HT-29 (cell line): ENCODE results near the gene HCRTR2. TPM values are rescaled to one million over a fixed set of nuclear protein-coding genes. Genes with fewer than 3 reads are reported as not detected.
"Not testable (repeated sequence)": the region's sequence is repeated elsewhere in the genome, so short reads cannot be mapped to it uniquely, and the experiment has no call there.

Experiments
- DNase-seq: peaks from one replicate; pipeline ENCODE4 v3.0.0-alpha.2; 2015; ENCODE audit warnings: low spot score
- total RNA-seq: library from RNA; depleted of rRNA; stranded (reverse); fragments of >200 nt; shearing (Covaris generic); gene quantifications from 2 replicates; pipeline ENCODE4 v1.2.3, GENCODE V29; 2014; rRNA removed

HCRTR2 gene
- not detected in 2 replicates for total RNA-seq

DNA sequence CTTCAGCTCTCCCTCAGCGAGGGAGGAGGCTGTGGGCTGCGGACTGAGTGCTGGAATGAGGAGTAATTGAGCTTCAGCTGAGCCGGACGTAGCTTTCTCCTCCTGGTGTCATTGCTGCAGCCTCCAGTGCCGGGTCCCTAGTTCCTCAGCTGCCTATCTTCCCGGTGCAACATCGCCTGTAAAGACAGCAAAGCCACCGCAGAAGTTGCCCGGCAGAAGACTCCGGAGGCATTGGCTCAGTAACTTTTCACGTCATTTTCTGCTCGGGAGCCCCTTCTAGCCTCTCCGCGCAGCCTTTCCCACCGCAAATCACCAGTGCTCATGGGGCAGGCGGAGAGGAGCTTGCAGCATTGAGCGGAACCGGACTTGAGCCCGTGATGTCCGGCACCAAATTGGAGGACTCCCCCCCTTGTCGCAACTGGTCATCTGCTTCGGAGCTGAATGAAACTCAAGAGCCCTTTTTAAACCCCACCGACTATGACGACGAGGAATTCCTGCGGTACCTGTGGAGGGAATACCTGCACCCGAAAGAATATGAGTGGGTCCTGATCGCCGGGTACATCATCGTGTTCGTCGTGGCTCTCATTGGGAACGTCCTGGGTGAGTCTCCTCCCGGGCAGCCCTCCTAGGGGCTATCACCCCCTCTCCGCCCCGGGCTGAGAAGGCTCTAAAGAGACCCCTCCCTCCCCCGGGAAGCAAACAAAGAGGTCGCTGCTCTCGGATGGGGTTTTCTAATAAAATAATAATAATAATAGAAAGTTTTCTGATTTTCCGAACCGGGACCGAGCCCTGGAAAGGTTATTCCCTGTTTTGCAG, at the start of gene HCRTR2:
HCRTR2 (plus strand) TSS at position 305 of the 816 bp plus-strand sequence; CDS start at position 378, 73 bp downstream.
- no peak for DNase-seq

DNA sequence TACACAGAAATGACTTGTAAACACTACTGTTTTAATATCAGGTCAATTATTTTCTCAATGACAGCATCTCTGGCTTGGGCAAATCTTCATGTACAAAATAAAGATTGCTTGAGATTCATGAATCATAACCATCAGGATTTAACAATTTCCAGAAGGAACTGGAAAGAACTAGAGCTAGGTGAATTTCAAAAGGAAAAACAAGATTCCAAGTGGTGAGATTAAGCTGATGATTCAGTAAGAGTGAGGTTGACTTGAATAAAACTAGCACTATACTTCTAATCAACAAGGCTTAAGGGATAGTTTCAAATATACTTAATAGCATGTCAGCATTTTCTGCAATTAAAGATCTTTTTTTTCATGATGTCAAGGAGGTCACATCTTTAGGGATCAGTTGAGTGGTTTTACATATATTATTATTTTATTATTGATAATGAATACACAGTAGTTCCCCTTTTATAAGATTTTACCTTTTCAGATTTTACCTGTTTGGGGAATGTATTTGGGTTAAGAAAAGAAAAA, 43.5 kb upstream of the HCRTR2 start:
- no peak for DNase-seq

DNA sequence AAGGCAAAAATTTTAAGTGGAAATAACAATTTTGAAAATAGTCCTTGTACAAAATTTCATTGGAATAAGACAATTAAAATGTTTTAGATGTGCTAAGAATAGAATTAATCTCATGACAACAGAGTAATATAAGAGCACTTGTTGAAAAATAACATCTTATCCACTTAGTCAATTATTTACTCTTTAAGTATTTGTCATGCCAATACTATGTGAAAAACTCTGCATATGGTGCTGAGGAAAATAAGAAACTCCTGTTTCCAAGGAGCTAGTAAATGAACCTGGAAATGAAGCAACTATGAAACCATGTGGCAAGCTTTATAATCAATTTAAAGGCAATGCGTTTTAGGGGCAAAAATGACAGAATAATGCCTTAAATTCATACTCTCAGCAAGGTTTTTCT, 42.7 kb upstream of the HCRTR2 start:
- no peak for DNase-seq

DNA sequence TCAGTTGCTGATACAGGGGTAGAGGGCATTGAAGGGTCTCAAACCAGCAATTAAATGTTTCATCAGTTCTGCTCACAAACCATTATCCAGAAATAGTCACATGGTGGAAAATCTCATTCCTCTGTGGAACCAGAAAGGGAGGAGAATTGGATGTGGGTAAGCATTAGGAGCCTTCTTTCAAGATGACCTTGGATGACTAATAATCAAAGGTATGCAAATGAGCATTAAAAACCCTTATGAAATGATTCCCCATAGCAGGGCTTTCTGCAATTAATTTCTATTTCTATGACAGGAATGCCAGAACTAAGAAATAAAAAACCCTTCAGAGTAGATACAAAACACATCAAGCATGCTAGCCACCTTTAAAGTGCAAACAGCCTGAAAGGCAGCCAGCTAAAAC, 37.4 kb upstream of the HCRTR2 start:
- DNase-seq: no peak

GRCh38 chr6:55137929-55138693, 36.2 kb upstream of the HCRTR2 start:
- DNase-seq: no peak

DNA sequence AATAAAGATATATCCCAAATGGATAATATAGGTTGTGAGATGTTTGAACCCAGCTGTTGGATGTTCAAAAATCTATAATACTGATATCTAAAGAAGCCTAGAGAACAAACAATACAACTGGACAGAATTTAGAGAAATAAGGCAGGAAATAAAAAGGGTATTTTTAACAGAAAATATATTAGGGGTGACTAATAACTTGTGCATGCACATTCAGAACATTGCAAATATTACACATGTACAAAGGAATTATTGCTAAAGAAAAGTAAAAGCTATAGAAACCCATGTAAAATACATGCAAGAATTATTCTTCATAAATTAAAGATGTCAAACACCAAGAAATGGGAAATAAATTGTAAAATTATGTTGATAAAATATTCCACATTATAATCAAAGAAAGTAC, 32.7 kb upstream of the HCRTR2 start:
- no peak for DNase-seq

DNA sequence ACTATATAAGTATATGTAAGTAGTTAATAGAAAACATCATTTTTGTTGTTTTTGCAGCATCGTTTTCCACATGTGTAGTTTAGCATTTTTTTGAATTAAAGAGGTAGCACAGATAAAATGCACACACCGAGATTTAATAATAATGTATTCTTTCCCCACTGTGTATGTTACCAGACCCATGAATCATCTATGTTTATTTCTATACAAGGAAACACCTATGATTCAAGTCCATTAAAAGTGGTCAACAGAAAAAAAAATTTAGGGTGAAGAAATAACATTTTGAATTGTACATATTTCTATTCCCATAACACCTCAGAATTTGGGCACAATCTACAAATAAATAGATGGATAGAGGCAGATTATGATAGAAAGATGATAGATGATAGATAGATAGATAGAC, 31.7 kb upstream of the HCRTR2 start:
- no peak for DNase-seq

- DNase-seq: no peak
Observed at GRCh38 chr6:55153284-55153683, 21.0 kb upstream of the HCRTR2 start.

GRCh38 chr6:55158784-55159183, 15.5 kb upstream of the HCRTR2 start:
- not testable (repeated sequence) for DNase-seq

GRCh38 chr6:55167860-55168259, 6.5 kb upstream of the HCRTR2 start:
- no peak for DNase-seq

- DNase-seq: no peak
Observed at GRCh38 chr6:55175078-55176049, 1.0 kb downstream of the HCRTR2 start.

DNA sequence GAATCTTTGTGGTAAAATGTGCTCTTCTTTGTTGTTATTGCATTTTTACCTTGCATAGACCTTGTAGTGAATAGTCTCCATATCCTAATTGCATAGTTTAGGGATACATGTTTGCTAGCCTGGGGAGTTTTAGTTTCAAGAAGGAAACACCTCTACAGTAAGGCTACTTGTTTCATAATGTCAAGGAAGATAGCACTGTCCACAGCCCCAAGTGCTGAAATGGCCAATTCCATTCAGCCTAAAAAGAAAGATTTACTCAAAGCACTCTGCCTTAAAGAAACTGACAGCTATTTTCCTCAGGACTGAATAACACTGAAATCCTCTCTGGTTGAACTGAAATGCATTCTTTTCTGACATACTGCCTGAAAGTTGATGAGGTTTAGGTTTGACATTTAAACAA, 2.6 kb downstream of the HCRTR2 start:
- DNase-seq: peak; percentile 6

DNA sequence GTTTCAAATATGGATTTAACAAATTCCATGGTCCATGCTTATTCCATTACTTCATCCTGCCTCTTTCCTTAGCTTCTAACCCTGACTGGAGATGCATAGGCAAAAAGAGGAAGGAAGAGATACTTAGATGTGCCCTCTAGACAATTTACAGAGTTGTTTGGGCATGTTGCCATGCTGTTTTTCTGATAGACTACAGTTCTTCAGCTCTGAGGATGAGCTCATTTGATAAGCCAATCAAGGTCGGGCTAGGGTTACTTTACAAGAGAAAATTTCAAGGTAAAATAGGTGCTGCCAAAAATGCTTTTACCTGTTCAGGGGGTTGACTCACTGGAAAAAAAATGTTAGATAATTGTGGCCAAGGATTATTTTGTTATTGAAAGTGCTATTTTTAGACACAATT, 5.9 kb downstream of the HCRTR2 start:
- no peak for DNase-seq

- no peak for DNase-seq
Observed at GRCh38 chr6:55182016-55182650, 7.8 kb downstream of the HCRTR2 start.

GRCh38 chr6:55184782-55185530, 10.6 kb downstream of the HCRTR2 start:
- DNase-seq: no peak

DNA sequence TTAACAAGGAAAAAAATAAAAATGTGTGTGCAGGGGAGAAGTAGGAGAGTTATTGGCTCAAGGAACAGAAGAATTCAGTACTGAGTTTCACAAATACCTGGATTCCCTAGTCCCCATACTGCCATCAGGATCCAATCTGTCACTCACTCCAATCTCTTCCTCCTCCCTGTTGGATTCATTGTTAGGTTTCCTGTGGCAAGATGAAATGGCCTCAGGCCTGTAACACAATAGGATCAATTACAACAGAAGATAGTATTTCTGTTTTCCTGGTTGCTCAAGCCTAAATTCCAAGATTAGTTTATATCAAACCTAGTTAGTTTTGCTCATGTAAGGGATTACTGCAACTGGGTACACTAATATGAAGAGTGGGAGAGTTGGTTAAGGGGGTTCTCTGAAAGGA, 24.4 kb downstream of the HCRTR2 start:
- DNase-seq: no peak

DNA sequence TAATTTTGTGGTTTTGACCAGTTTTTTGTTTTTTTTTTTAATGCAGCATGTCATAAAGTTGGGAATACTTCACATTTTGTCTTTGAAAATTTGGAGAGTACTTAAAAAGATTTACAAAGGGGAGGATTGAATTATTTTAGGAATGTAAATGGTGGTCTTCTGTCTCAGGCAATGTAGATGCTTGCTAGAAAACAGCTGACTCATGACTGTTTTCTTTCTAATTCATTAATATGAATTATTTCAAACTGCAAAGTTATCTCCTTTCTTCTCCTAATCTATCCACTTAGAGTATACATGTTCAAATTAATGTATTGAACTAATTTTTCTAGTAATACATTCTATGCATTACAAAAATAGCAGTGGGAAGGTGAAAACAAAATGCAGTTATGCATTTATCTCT, 24.9 kb downstream of the HCRTR2 start:
- DNase-seq: no peak

- no peak for DNase-seq
Observed at GRCh38 chr6:55208478-55209458, 34.5 kb downstream of the HCRTR2 start.

DNA sequence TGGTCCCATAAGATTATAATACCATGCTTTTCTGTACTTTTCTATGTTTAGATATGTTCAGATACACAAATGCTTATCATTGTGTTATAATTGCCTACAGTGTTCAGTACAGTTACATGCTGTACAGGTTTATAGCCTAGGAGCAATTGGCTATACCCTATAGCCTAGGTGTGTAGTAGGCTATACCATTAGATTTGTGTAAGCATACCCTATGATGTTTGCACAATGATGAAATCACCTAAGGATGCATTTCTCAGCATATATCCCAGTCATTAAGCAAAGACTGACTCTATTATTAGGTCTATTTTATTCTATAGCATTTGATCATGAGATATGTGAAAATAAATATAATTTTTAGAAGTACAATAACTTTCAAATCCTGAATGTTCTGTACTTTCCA, 36.6 kb downstream of the HCRTR2 start:
- no peak for DNase-seq
